NCI-H187 treated with DMSO at 0.1 percent for 48 hours (cell line): ENCODE data around the gene ARFGEF3.

Source experiments
- DNase-seq: peaks from one replicate; lab custom pipeline; 2025; lab: John Stamatoyannopoulos, UW

Gene ARFGEF3

GRCh38 chr6:138307352-138307751 is 145.6 kb downstream of the ARFGEF3 start:
- DNase-seq = no peak

GRCh38 chr6:138307816-138308730 is 146.3 kb downstream of the ARFGEF3 start:
- DNase-seq = no peak

- no peak for DNase-seq
These were observed 147.0 kb downstream of the ARFGEF3 start for GRCh38 chr6:138308731-138309110.

GRCh38 chr6:138309695-138310094 is 148.0 kb downstream of the ARFGEF3 start:
- no peak for DNase-seq

- DNase-seq = no peak
These were observed 148.6 kb downstream of the ARFGEF3 start for GRCh38 chr6:138310294-138310693.

GRCh38 chr6:138310821-138311220 is 149.1 kb downstream of the ARFGEF3 start:
- no peak for DNase-seq

GRCh38 chr6:138311268-138311667 is 149.5 kb downstream of the ARFGEF3 start:
- no peak for DNase-seq

GRCh38 chr6:138318741-138319375 is 157.1 kb downstream of the ARFGEF3 start:
- DNase-seq = no peak

- no peak for DNase-seq
These were observed 160.2 kb downstream of the ARFGEF3 start for GRCh38 chr6:138321934-138322333.

GRCh38 chr6:138323821-138324220 is 162.1 kb downstream of the ARFGEF3 start:
- DNase-seq = no peak

GRCh38 chr6:138328210-138328609 is 166.5 kb downstream of the ARFGEF3 start:
- DNase-seq = no peak

- no peak for DNase-seq
These were observed 169.0 kb downstream of the ARFGEF3 start for GRCh38 chr6:138330763-138331162.

GRCh38 chr6:138331444-138331843 is 169.7 kb downstream of the ARFGEF3 start:
- no peak for DNase-seq

GRCh38 chr6:138331984-138332383 is 170.2 kb downstream of the ARFGEF3 start:
- DNase-seq = no peak

- no peak for DNase-seq
These were observed 172.3 kb downstream of the ARFGEF3 start for GRCh38 chr6:138334000-138334399.

- no peak for DNase-seq
These were observed 173.2 kb downstream of the ARFGEF3 start for GRCh38 chr6:138334963-138335362.

GRCh38 chr6:138336221-138336620 is 174.5 kb downstream of the ARFGEF3 start:
- no peak for DNase-seq

GRCh38 chr6:138337076-138337475 is 175.3 kb downstream of the ARFGEF3 start:
- no peak for DNase-seq

GRCh38 chr6:138339024-138339423 is 177.3 kb downstream of the ARFGEF3 start:
- no peak for DNase-seq

GRCh38 chr6:138341176-138341575 is 179.4 kb downstream of the ARFGEF3 start:
- DNase-seq = no peak

- DNase-seq = no peak
These were observed 181.4 kb downstream of the ARFGEF3 start for GRCh38 chr6:138343112-138343511.

- DNase-seq = no peak
These were observed 184.0 kb downstream of the ARFGEF3 start for GRCh38 chr6:138345565-138346285.
